Right atrium auricular region (tissue), 2 donors: ENCODE measurements around the gene ANKRD11. TPM values are rescaled to one million over a fixed set of nuclear protein-coding genes. Genes with fewer than 3 reads are reported as not detected.
"Not testable (repeated sequence)": the region's sequence is repeated elsewhere in the genome, so short reads cannot be mapped to it uniquely, and the experiment has no call there.

Source experiments
- DNase-seq: peaks from one replicate; pipeline ENCODE4 v3.0.0-alpha.2; 2019; ENCODE audit warnings: low spot score
- H3K27ac ChIP-seq, 2 donors: fragments of 200-600 bp; sonication (generic); 1 replicate in 1 of 2; 2 replicates in 1 of 2; pipeline ENCODE4 v1.5.1; 2016 to 2019
- H3K27me3 ChIP-seq, 2 donors: fragments of 200-600 bp; sonication (generic); one replicate each; pipeline versions ENCODE4 v1.5.1 to v1.6.0; 2017 to 2019
- H3K36me3 ChIP-seq: fragments of 200-600 bp; sonication (generic); one replicate; pipeline ENCODE4 v1.5.1; 2016
- H3K4me1 ChIP-seq, 2 donors: fragments of 200-600 bp; sonication (generic); one replicate each; pipeline versions ENCODE4 v1.5.1 to v1.6.0; 2017 to 2019
- H3K4me3 ChIP-seq, 2 donors: fragments of 200-600 bp; sonication (generic); 1 replicate in 1 of 2; 2 replicates in 1 of 2; pipeline ENCODE4 v1.5.1; 2017 to 2019; ENCODE audit warnings: mild to moderate bottlenecking in 1 of 2, moderate library complexity in 1 of 2
- H3K9me3 ChIP-seq, 2 donors: fragments of 200-600 bp; sonication (generic); one replicate each; pipeline ENCODE4 v1.5.1; 2019
- CTCF ChIP-seq, 2 donors: fragments of 200-600 bp; sonication (generic); IDR thresholded peaks; one replicate each; pipeline ENCODE4 v1.5.1; 2019; ENCODE audit warnings: antibody characterized with exemption in 2 of 2
- total RNA-seq, 2 donors: library from RNA; depleted of rRNA; stranded (reverse); fragments of >200 nt; gene quantifications; one replicate each; pipeline ENCODE4 v1.1.0, GENCODE V29; 2016

The ANKRD11 gene
- total RNA-seq, 2 donors from 2014 or later = 55.2 to 68.1 TPM

GRCh38 chr16:89246903-89247733, 243.2 kb downstream of the ANKRD11 start:
- Histone ChIP-seq H3K27me3 (no peaks in the 10 kb centered on the region), H3K4me3 (peak overlapping the region; percentile 44 to 59), H3K27ac (no peak overlapping the region), H3K4me1 (peaks cover 0 to 8% of the 10 kb centered on the region in 2 donors), H3K9me3 (no peaks in the 10 kb centered on the region), H3K36me3 (no peaks in the 10 kb centered on the region)
- TF ChIP-seq CTCF (IDR thresholded peaks at IDR 0.05) = no peak
- DNase-seq = peak; percentile 84

GRCh38 chr16:89246383-89246902, 243.9 kb downstream of the ANKRD11 start:
- H3K27ac ChIP-seq = no peak overlapping the region
- DNase-seq = no peak
- H3K36me3 ChIP-seq = no peaks in the 10 kb centered on the region

GRCh38 chr16:89244754-89245153, 245.6 kb downstream of the ANKRD11 start:
- no peak for DNase-seq
- no peaks in the 10 kb centered on the region for H3K27me3 ChIP-seq
- TF ChIP-seq CTCF (IDR thresholded peaks at IDR 0.05) = no peak
- H3K27ac ChIP-seq = no peak overlapping the region
- peaks cover 0 to 16% of the 10 kb centered on the region in 2 donors for H3K4me1 ChIP-seq
- no peaks in the 10 kb centered on the region for H3K36me3 ChIP-seq
- no peak overlapping the region for H3K4me3 ChIP-seq
- H3K9me3 ChIP-seq = no peaks in the 10 kb centered on the region

More at GRCh38 chr16:89246383-89246902, 243.9 kb downstream of the ANKRD11 start:
- H3K4me1 ChIP-seq = peaks cover 0 to 8% of the 10 kb centered on the region in 2 donors
- peak overlapping the region; percentile 44 to 59 for H3K4me3 ChIP-seq
- no peaks in the 10 kb centered on the region for H3K9me3 ChIP-seq
- no peaks in the 10 kb centered on the region for H3K27me3 ChIP-seq
- TF ChIP-seq CTCF (IDR thresholded peaks at IDR 0.05) = no peak

GRCh38 chr16:89244264-89244663, 246.1 kb downstream of the ANKRD11 start:
- H3K9me3 ChIP-seq, DNase-seq, H3K27ac ChIP-seq, H3K36me3 ChIP-seq, H3K27me3 ChIP-seq, H3K4me3 ChIP-seq: not testable (repeated sequence)
- peaks cover 0 to 16% of the 10 kb centered on the region in 2 donors for H3K4me1 ChIP-seq

GRCh38 chr16:89243664-89244063, 246.7 kb downstream of the ANKRD11 start:
- no peak for DNase-seq
- TF ChIP-seq CTCF (IDR thresholded peaks at IDR 0.05) = no peak
- Histone ChIP-seq H3K36me3 (no peaks in the 10 kb centered on the region), H3K9me3 (no peaks in the 10 kb centered on the region), H3K4me3 (no peak overlapping the region), H3K27me3 (no peaks in the 10 kb centered on the region), H3K4me1 (peaks cover 0 to 16% of the 10 kb centered on the region in 2 donors), H3K27ac (no peak overlapping the region)

GRCh38 chr16:89242795-89243200, 247.6 kb downstream of the ANKRD11 start:
- no peak overlapping the region for H3K27ac ChIP-seq
- no peaks in the 10 kb centered on the region for H3K9me3 ChIP-seq
- TF ChIP-seq CTCF (IDR thresholded peaks at IDR 0.05) = no peak
- H3K27me3 ChIP-seq = no peaks in the 10 kb centered on the region
- DNase-seq = no peak
- H3K36me3 ChIP-seq = no peaks in the 10 kb centered on the region
- no peak overlapping the region for H3K4me3 ChIP-seq
- peaks cover 0 to 16% of the 10 kb centered on the region in 2 donors for H3K4me1 ChIP-seq
